HepG2 (cell line): Measurements from ENCODE around the gene TRIP4. TPM values are rescaled to one million over a fixed set of nuclear protein-coding genes. Genes with fewer than 3 reads are reported as not detected.

Experiments used
- ASH2L ChIP-seq: fragments of 300-600, 200-600 bp; sonication (generic); IDR thresholded peaks from 2 replicates; pipeline ENCODE4 v1.7.0; 2017; ENCODE audit warnings: low read depth, mild to moderate bottlenecking, moderate library complexity, mixed read lengths, low read length; ENCODE audit not compliant: insufficient read length
- CC2D1A ChIP-seq: sonication (generic); formaldehyde crosslinking; IDR thresholded peaks from 2 replicates; pipeline ENCODE4 v1.8.1; 2023; ENCODE audit warnings: mild to moderate bottlenecking, missing genetic modification reagents
- ETV5 ChIP-seq: IDR thresholded peaks from 2 replicates; pipeline ENCODE4 v1.6.1; 2018; ENCODE audit warnings: missing biosample characterization, missing genetic modification reagents, inconsistent platforms, borderline replicate concordance
- FIP1L1 ChIP-seq: fragments of 200-400 bp; formaldehyde crosslinking; IDR thresholded peaks from 2 replicates; pipeline ENCODE4 v1.6.1; 2018; ENCODE audit warnings: low read depth, mild to moderate bottlenecking, low read length, moderate library complexity, borderline replicate concordance; ENCODE audit not compliant: insufficient read depth
- KLF9 ChIP-seq: IDR thresholded peaks from 2 replicates; pipeline ENCODE4 v1.6.1; 2016; ENCODE audit warnings: low read depth
- MATR3 ChIP-seq: sonication (generic); formaldehyde crosslinking; IDR thresholded peaks from 2 replicates; pipeline ENCODE4 v1.4.0; 2020; ENCODE audit warnings: missing genetic modification reagents
- NFKBIZ ChIP-seq: IDR thresholded peaks from 2 replicates; pipeline ENCODE4 v1.6.1; 2018; ENCODE audit warnings: missing genetic modification reagents, missing compliant biosample characterization
- NPAS2 ChIP-seq: sonication (generic); formaldehyde crosslinking; IDR thresholded peaks from 2 replicates; pipeline ENCODE4 v1.8.0; 2022; ENCODE audit warnings: mild to moderate bottlenecking, missing genetic modification reagents, borderline replicate concordance
- PITX1 ChIP-seq: sonication (generic); formaldehyde crosslinking; IDR thresholded peaks from 2 replicates; pipeline ENCODE4 v1.5.1; 2020; ENCODE audit warnings: mild to moderate bottlenecking, missing genetic modification reagents
- RCOR2 ChIP-seq: IDR thresholded peaks from 2 replicates; pipeline ENCODE4 v1.6.1; 2016; ENCODE audit warnings: missing biosample characterization, missing genetic modification reagents
- RNF2 ChIP-seq: fragments of 450-650 bp; conservative IDR thresholded peaks from 2 replicates; pipeline ENCODE4 v1.6.1; 2016; ENCODE audit warnings: low read depth
- ZBTB14 ChIP-seq: sonication (generic); formaldehyde crosslinking; IDR thresholded peaks from 2 replicates; pipeline ENCODE4 v1.4.0; 2020; ENCODE audit warnings: missing genetic modification reagents
- ZFP82 ChIP-seq: sonication (generic); formaldehyde crosslinking; IDR thresholded peaks from 2 replicates; pipeline ENCODE4 v1.5.1; 2020; ENCODE audit warnings: mild to moderate bottlenecking, missing genetic modification reagents, borderline replicate concordance
- ZNF264 ChIP-seq: sonication (generic); formaldehyde crosslinking; IDR thresholded peaks from 2 replicates; pipeline ENCODE4 v1.4.0; 2020; ENCODE audit warnings: missing genetic modification reagents
- ZNF460 ChIP-seq: sonication (generic); formaldehyde crosslinking; IDR thresholded peaks from 2 replicates; pipeline ENCODE4 v1.5.1; 2020; ENCODE audit warnings: missing genetic modification reagents, mild to moderate bottlenecking, borderline replicate concordance
- ZNF503 ChIP-seq: sonication (generic); formaldehyde crosslinking; IDR thresholded peaks from 2 replicates; pipeline ENCODE4 v1.4.0; 2020; ENCODE audit warnings: missing genetic modification reagents
- ZNF724P ChIP-seq: sonication (generic); formaldehyde crosslinking; IDR thresholded peaks from 2 replicates; pipeline ENCODE4 v1.8.0; 2022; ENCODE audit warnings: missing genetic modification reagents, borderline replicate concordance
- ZNF782 ChIP-seq: sonication (generic); formaldehyde crosslinking; IDR thresholded peaks from 2 replicates; pipeline ENCODE4 v1.4.0; 2020; ENCODE audit warnings: missing genetic modification reagents, mild to moderate bottlenecking, borderline replicate concordance
- ZSCAN31 ChIP-seq: sonication (generic); formaldehyde crosslinking; IDR thresholded peaks from 2 replicates; pipeline ENCODE4 v1.5.0; 2020; ENCODE audit warnings: low read depth, mild to moderate bottlenecking, missing genetic modification reagents
- polyA plus RNA-seq, 8 experiments: library from polyadenylated mRNA; depleted of rRNA in 3 of 8; stranded (reverse) in 7 of 8; unstranded in 1 of 8; fragments of >200 nt; fragmentation: Illumina TruSeq in 4 of 8; extraction: Trizol in 4 of 8; gene quantifications; 2 replicates each; pipeline versions ENCODE4 v1.2.1 to v1.2.3, GENCODE V29; 2011 to 2016; ENCODE audit warnings: low read depth in 4 of 8, missing spikeins in 1 of 8, mixed read lengths in 1 of 8; ENCODE audit not compliant: insufficient read depth in 1 of 8
- total RNA-seq, 5 experiments: library from RNA; depleted of rRNA; stranded (reverse); fragments of >200 nt; fragmentation: Illumina TruSeq; extraction: Trizol; gene quantifications; 2 replicates each; pipeline ENCODE4 v1.2.3, GENCODE V29; 2016; ENCODE audit warnings: low read depth in 1 of 5
- TF ChIP-seq, protein P1 (sequence below): sonication (generic); formaldehyde crosslinking; IDR thresholded peaks from 2 replicates; pipeline ENCODE4 v1.9.0; 2021; ENCODE audit warnings: missing genetic modification reagents, borderline replicate concordance
- TF ChIP-seq, protein P2 (sequence below): sonication (generic); formaldehyde crosslinking; IDR thresholded peaks from 2 replicates; pipeline ENCODE4 v1.8.1; 2023; ENCODE audit warnings: missing genetic modification reagents, mild to moderate bottlenecking, borderline replicate concordance
- TF ChIP-seq, protein P3 (sequence below): sonication (generic); formaldehyde crosslinking; IDR thresholded peaks from 2 replicates; pipeline ENCODE4 v1.5.0; 2020; ENCODE audit warnings: mild to moderate bottlenecking, missing genetic modification reagents

Gene TRIP4
- total and polyA plus RNA-seq, 2 of the 13 experiments (the other 11 are each of a cell fraction or from before 2014, with no cell fraction given), result 7.1 to 11.8 TPM

GRCh38 chr15:64460206-64460723 is 72.6 kb downstream of the TRIP4 start, which contains the start of gene ZNF609 (continued):
- no peak for TF ChIP-seq RNF2
- TF ChIP-seq ZSCAN31 (CRISPR knock-in tag), result peak; percentile 67; the same call in 1 of the 2 replicates
- peak; percentile 58 for TF ChIP-seq ASH2L
- TF ChIP-seq RCOR2 (CRISPR knock-in tag), result no peak
- no peak for TF ChIP-seq ZNF264 (CRISPR knock-in tag)
- TF ChIP-seq ZFP82 (CRISPR knock-in tag), result no peak
- TF ChIP-seq NPAS2 (CRISPR knock-in tag), result no peak
- TF ChIP-seq CC2D1A (CRISPR knock-in tag), result no peak
- TF ChIP-seq PITX1, result peak; percentile 81
- no peak for TF ChIP-seq FIP1L1
- TF ChIP-seq, protein P1, sequence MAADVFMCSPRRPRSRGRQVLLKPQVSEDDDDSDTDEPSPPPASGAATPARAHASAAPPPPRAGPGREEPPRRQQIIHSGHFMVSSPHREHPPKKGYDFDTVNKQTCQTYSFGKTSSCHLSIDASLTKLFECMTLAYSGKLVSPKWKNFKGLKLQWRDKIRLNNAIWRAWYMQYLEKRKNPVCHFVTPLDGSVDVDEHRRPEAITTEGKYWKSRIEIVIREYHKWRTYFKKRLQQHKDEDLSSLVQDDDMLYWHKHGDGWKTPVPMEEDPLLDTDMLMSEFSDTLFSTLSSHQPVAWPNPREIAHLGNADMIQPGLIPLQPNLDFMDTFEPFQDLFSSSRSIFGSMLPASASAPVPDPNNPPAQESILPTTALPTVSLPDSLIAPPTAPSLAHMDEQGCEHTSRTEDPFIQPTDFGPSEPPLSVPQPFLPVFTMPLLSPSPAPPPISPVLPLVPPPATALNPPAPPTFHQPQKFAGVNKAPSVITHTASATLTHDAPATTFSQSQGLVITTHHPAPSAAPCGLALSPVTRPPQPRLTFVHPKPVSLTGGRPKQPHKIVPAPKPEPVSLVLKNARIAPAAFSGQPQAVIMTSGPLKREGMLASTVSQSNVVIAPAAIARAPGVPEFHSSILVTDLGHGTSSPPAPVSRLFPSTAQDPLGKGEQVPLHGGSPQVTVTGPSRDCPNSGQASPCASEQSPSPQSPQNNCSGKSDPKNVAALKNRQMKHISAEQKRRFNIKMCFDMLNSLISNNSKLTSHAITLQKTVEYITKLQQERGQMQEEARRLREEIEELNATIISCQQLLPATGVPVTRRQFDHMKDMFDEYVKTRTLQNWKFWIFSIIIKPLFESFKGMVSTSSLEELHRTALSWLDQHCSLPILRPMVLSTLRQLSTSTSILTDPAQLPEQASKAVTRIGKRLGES (CRISPR knock-in tag), result no peak
- TF ChIP-seq ZBTB14 (CRISPR knock-in tag), result no peak
- TF ChIP-seq NFKBIZ (CRISPR knock-in tag), result 0 out of 2 replicates have a peak, but pooled peaks have one; percentile 65
- TF ChIP-seq ZNF782 (CRISPR knock-in tag), result peak; percentile 66; the same call in 1 of the 2 replicates
- no peak; the same call in 1 of the 2 replicates for TF ChIP-seq ZNF503
- no peak for TF ChIP-seq ZNF724P
- peak; percentile 58; the same call in 1 of the 2 replicates for TF ChIP-seq ETV5 (CRISPR knock-in tag)
- TF ChIP-seq, protein P2, sequence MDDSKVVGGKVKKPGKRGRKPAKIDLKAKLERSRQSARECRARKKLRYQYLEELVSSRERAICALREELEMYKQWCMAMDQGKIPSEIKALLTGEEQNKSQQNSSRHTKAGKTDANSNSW, result no peak
- no peak for TF ChIP-seq KLF9 (CRISPR knock-in tag)
- no peak for TF ChIP-seq ZNF460
- TF ChIP-seq MATR3 (CRISPR knock-in tag), result no peak
- TF ChIP-seq, protein P3, sequence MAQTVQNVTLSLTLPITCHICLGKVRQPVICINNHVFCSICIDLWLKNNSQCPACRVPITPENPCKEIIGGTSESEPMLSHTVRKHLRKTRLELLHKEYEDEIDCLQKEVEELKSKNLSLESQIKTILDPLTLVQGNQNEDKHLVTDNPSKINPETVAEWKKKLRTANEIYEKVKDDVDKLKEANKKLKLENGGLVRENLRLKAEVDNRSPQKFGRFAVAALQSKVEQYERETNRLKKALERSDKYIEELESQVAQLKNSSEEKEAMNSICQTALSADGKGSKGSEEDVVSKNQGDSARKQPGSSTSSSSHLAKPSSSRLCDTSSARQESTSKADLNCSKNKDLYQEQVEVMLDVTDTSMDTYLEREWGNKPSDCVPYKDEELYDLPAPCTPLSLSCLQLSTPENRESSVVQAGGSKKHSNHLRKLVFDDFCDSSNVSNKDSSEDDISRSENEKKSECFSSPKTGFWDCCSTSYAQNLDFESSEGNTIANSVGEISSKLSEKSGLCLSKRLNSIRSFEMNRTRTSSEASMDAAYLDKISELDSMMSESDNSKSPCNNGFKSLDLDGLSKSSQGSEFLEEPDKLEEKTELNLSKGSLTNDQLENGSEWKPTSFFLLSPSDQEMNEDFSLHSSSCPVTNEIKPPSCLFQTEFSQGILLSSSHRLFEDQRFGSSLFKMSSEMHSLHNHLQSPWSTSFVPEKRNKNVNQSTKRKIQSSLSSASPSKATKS (CRISPR knock-in tag), result no peak
